Activated CD4-positive, alpha-beta memory T cell treated with anti-CD3 and anti-CD28 coated beads, Interleukin-2, amount 10 ng/mL, durations not matched to agents 7 days and 5 days (primary cell): ENCODE data around the gene NCOA4. TPM values are rescaled to one million over a fixed set of nuclear protein-coding genes. Genes with fewer than 3 reads are reported as not detected.
A peak's percentile ranks its signal among the peaks of the same experiment; 100 is the strongest.
"Not testable (repeated sequence)": the region's sequence is repeated elsewhere in the genome, so short reads cannot be mapped to it uniquely, and the experiment has no call there.

Experiments
- CTCF ChIA-PET: fragments of 350-600 bp; sonication (Branson Sonifier 250); formaldehyde crosslinking; loops from one replicate; lab custom pipeline; 2021; ENCODE audit warnings: antibody characterized with exemption, inconsistent platforms; lab: Charles Lee
- POLR2A ChIA-PET: fragments of 350-600 bp; sonication (Branson Sonifier 250); formaldehyde crosslinking; loops from one replicate; lab custom pipeline; 2021; ENCODE audit warnings: antibody characterized with exemption; lab: Charles Lee
- DNase-seq: peaks from one replicate; pipeline ENCODE4 v3.0.0-alpha.2; 2020
- H3K27ac Mint-ChIP-seq: one replicate; pipeline ENCODE4 v1.8.0; 2021; ENCODE audit warnings: mild to moderate bottlenecking, mixed read lengths
- H3K27me3 Mint-ChIP-seq: one replicate; pipeline ENCODE4 v1.8.0; 2021; ENCODE audit warnings: mixed read lengths
- H3K36me3 Mint-ChIP-seq: one replicate; pipeline ENCODE4 v1.8.0; 2021; ENCODE audit warnings: low read depth, mixed read lengths
- H3K4me1 Mint-ChIP-seq: one replicate; pipeline ENCODE4 v1.8.0; 2021; ENCODE audit warnings: mixed read lengths
- H3K4me3 Mint-ChIP-seq: one replicate; pipeline ENCODE4 v1.8.0; 2021; ENCODE audit warnings: mild to moderate bottlenecking, mixed read lengths
- H3K9me3 Mint-ChIP-seq: one replicate; pipeline ENCODE4 v1.8.0; 2021; ENCODE audit warnings: mixed read lengths
- total RNA-seq, 2 experiments: library from RNA; stranded (reverse); gene quantifications; one replicate each; pipeline ENCODE4 v1.2.3, GENCODE V29; 2021

The NCOA4 gene
- total RNA-seq, 2 experiments from 2014 or later, result 104 to 105 TPM

- CTCF ChIA-PET, H3K9me3 Mint-ChIP-seq, H3K27me3 Mint-ChIP-seq, POLR2A ChIA-PET, H3K27ac Mint-ChIP-seq, H3K4me3 Mint-ChIP-seq, H3K4me1 Mint-ChIP-seq, DNase-seq: not testable (repeated sequence)
- H3K36me3 Mint-ChIP-seq, result peaks cover 33% of the 10 kb centered on the region
Observed at GRCh38 chr10:45984473-45984872, 46.0 kb downstream of the NCOA4 start.

GRCh38 chr10:45983538-45984186 lies 46.8 kb downstream of the NCOA4 start:
- DNase-seq, result peak; percentile 48
- CTCF ChIA-PET, H3K27ac Mint-ChIP-seq, H3K4me1 Mint-ChIP-seq, H3K9me3 Mint-ChIP-seq, POLR2A ChIA-PET, H3K27me3 Mint-ChIP-seq, H3K4me3 Mint-ChIP-seq: not testable (repeated sequence)
- H3K36me3 Mint-ChIP-seq, result peaks cover 28% of the 10 kb centered on the region

GRCh38 chr10:45981367-45981766 lies 49.1 kb downstream of the NCOA4 start:
- H3K27me3 Mint-ChIP-seq, H3K4me3 Mint-ChIP-seq, CTCF ChIA-PET, H3K9me3 Mint-ChIP-seq, DNase-seq, H3K27ac Mint-ChIP-seq, H3K4me1 Mint-ChIP-seq, POLR2A ChIA-PET: not testable (repeated sequence)
- H3K36me3 Mint-ChIP-seq, result peaks cover 22% of the 10 kb centered on the region

- H3K9me3 Mint-ChIP-seq, POLR2A ChIA-PET, H3K4me3 Mint-ChIP-seq, H3K27ac Mint-ChIP-seq, H3K27me3 Mint-ChIP-seq, CTCF ChIA-PET, DNase-seq: not testable (repeated sequence)
- Mint-ChIP-seq H3K36me3 (peaks cover 14% of the 10 kb centered on the region), H3K4me1 (peaks cover 17% of the 10 kb centered on the region)
Observed at GRCh38 chr10:45978554-45978953, 51.9 kb downstream of the NCOA4 start.

GRCh38 chr10:45974041-45974440 lies 56.4 kb downstream of the NCOA4 start:
- CTCF ChIA-PET, H3K27me3 Mint-ChIP-seq, H3K9me3 Mint-ChIP-seq, H3K27ac Mint-ChIP-seq, DNase-seq, POLR2A ChIA-PET: not testable (repeated sequence)
- peaks cover 18% of the 10 kb centered on the region for H3K36me3 Mint-ChIP-seq
- H3K4me3 Mint-ChIP-seq, result peak overlapping the region; percentile 50
- peaks cover 35% of the 10 kb centered on the region for H3K4me1 Mint-ChIP-seq

GRCh38 chr10:45972813-45973169 lies 57.6 kb downstream of the NCOA4 start:
- H3K27me3 Mint-ChIP-seq, DNase-seq, H3K9me3 Mint-ChIP-seq: not testable (repeated sequence)
- peak overlapping the region; percentile 97 for H3K4me3 Mint-ChIP-seq
- peak overlapping the region; percentile 83 for H3K27ac Mint-ChIP-seq
- peaks cover 18% of the 10 kb centered on the region for H3K36me3 Mint-ChIP-seq
- ChIA-PET POLR2A (interaction anchor here (1.1 kb wide), 1 partner anchor 29 kb away, joined by 3 read pairs; no protein-coding TSS in a partner anchor), CTCF (interaction anchor here (1.1 to 1.3 kb wide), 2 partner anchors 28 to 56 kb away, joined by 3 to 4 read pairs; no protein-coding TSS in a partner anchor)
- peaks cover 35% of the 10 kb centered on the region for H3K4me1 Mint-ChIP-seq

- H3K27ac Mint-ChIP-seq, result peak within 1 kb of the TSS; percentile 85
Observed at GRCh38 chr10:45972106-45972812, 58.2 kb downstream of the NCOA4 start, which contains the start of gene TIMM23. TIMM23 (plus strand) TSS chr10:45972489; CDS start chr10:45972625, 136 bp downstream.

GRCh38 chr10:45971742-45972105 lies 58.7 kb downstream of the NCOA4 start:
- H3K27me3 Mint-ChIP-seq, POLR2A ChIA-PET, H3K9me3 Mint-ChIP-seq: not testable (repeated sequence)
- peak; percentile 18 for DNase-seq
- H3K27ac Mint-ChIP-seq, result peak overlapping the region; percentile 85
- H3K4me3 Mint-ChIP-seq, result peak overlapping the region; percentile 97
- CTCF ChIA-PET, result interaction anchor here (1.3 kb wide), 1 partner anchor 29 kb away, joined by 3 read pairs; no protein-coding TSS in a partner anchor
- peaks cover 35% of the 10 kb centered on the region for H3K4me1 Mint-ChIP-seq
- peaks cover 18% of the 10 kb centered on the region for H3K36me3 Mint-ChIP-seq

More at GRCh38 chr10:45972106-45972812, 58.2 kb downstream of the NCOA4 start, which contains the start of gene TIMM23:
- POLR2A ChIA-PET, result interaction anchor here (1.1 kb wide), 1 partner anchor 30 kb away, joined by 3 read pairs; no protein-coding TSS in a partner anchor
- not testable (repeated sequence) for H3K27me3 Mint-ChIP-seq, H3K9me3 Mint-ChIP-seq
- peak; percentile 90 for DNase-seq
- CTCF ChIA-PET, result interaction anchor here (1.1 to 1.3 kb wide), 2 partner anchors 28 to 56 kb away, joined by 3 to 4 read pairs; no protein-coding TSS in a partner anchor
- Mint-ChIP-seq H3K4me3 (peak within 1 kb of the TSS; percentile 97), H3K4me1 (peaks cover 35% of the 10 kb centered on the region), H3K36me3 (peaks cover 18% of the 10 kb centered on the region)

GRCh38 chr10:45971019-45971418 lies 59.4 kb downstream of the NCOA4 start:
- Mint-ChIP-seq H3K4me3 (peak overlapping the region; percentile 97), H3K4me1 (peaks cover 35% of the 10 kb centered on the region), H3K36me3 (peaks cover 16% of the 10 kb centered on the region)
- H3K9me3 Mint-ChIP-seq, H3K27ac Mint-ChIP-seq, DNase-seq, POLR2A ChIA-PET, H3K27me3 Mint-ChIP-seq, CTCF ChIA-PET: not testable (repeated sequence)

- H3K9me3 Mint-ChIP-seq, H3K27me3 Mint-ChIP-seq, DNase-seq, CTCF ChIA-PET, H3K27ac Mint-ChIP-seq, H3K4me3 Mint-ChIP-seq, H3K36me3 Mint-ChIP-seq, H3K4me1 Mint-ChIP-seq, POLR2A ChIA-PET: not testable (repeated sequence)
Observed at GRCh38 chr10:45962686-45963452, 67.6 kb downstream of the NCOA4 start.

GRCh38 chr10:45957928-45958327 lies 72.5 kb downstream of the NCOA4 start:
- H3K9me3 Mint-ChIP-seq, POLR2A ChIA-PET, CTCF ChIA-PET, H3K27ac Mint-ChIP-seq, H3K27me3 Mint-ChIP-seq, DNase-seq, H3K4me1 Mint-ChIP-seq, H3K4me3 Mint-ChIP-seq, H3K36me3 Mint-ChIP-seq: not testable (repeated sequence)

- H3K4me1 Mint-ChIP-seq, CTCF ChIA-PET, POLR2A ChIA-PET, H3K27me3 Mint-ChIP-seq, H3K27ac Mint-ChIP-seq, H3K9me3 Mint-ChIP-seq, DNase-seq, H3K36me3 Mint-ChIP-seq, H3K4me3 Mint-ChIP-seq: not testable (repeated sequence)
Observed at GRCh38 chr10:45956634-45957033, 73.8 kb downstream of the NCOA4 start.
